HepG2 (cell line): ENCODE results near the gene GGPS1. TPM values are rescaled to one million over a fixed set of nuclear protein-coding genes. Genes with fewer than 3 reads are reported as not detected.

Experiments
- ATAC-seq: fragments of 200-7000 bp; cut with Tn5 transposase; 3 replicates; pipeline ENCODE4 v1.9.1; 2020; ENCODE audit warnings: mild to moderate bottlenecking, moderate library complexity
- BruUV-seq: library from RNA; stranded (reverse); fragments of 400-500 nt; replicated peaks from 2 replicates; lab custom pipeline; 2021; lab: Mats Ljungman, UMichigan
- CTCF ChIA-PET: fragments of 300-600 bp; formaldehyde crosslinking; extraction: SDS; loops from one replicate; lab custom pipeline; 2021; ENCODE audit warnings: low total read pairs, inconsistent platforms, low intra/inter-chr PET ratio; lab: Yijun Ruan, JAX
- POLR2A ChIA-PET: fragments of 350-600 bp; sonication (Branson Sonifier 250); formaldehyde crosslinking; loops from one replicate; lab custom pipeline; 2020; ENCODE audit warnings: antibody characterized with exemption, inconsistent platforms; lab: Yijun Ruan, JAX
- DNase-seq: peaks from one replicate; pipeline ENCODE4 v3.0.0-alpha.2; 2015; ENCODE audit warnings: low spot score
- FAIRE-seq: peaks from 3 replicates; lab custom pipeline; 2011; peaks lifted over from hg19 to GRCh38; lab: Jason Lieb, UNC
- H2AFZ ChIP-seq: one replicate; pipeline ENCODE4 v1.6.1; 2011; ENCODE audit warnings: low read length, inconsistent platforms
- H3K27ac ChIP-seq: fragments of 300-600 bp; 3 replicates; pipeline ENCODE4 v1.8.0; 2011; ENCODE audit warnings: mixed run types, mild to moderate bottlenecking, mixed read lengths, low read length, inconsistent platforms; ENCODE audit not compliant: insufficient read depth; ENCODE audit errors: extremely low read length
- H3K27me3 ChIP-seq, 2 experiments: fragments of 200-600 bp in 1 of 2; 2 replicates in 1 of 2; 3 replicates in 1 of 2; pipeline versions ENCODE4 v1.6.0 to v1.8.0; 2011; ENCODE audit warnings: low read length in 2 of 2, mild to moderate bottlenecking in 2 of 2, moderate library complexity in 2 of 2, inconsistent platforms in 1 of 2; ENCODE audit not compliant: insufficient read depth in 2 of 2, control insufficient read depth in 1 of 2
- H3K36me3 ChIP-seq, 2 experiments: fragments of 200-600 bp in 1 of 2; replicated peaks in 1 of 2; 2 replicates in 1 of 2; 3 replicates in 1 of 2; pipeline versions ENCODE4 v1.5.1 to v1.8.0; 2011; ENCODE audit warnings: low read length in 2 of 2, inconsistent platforms in 1 of 2; ENCODE audit not compliant: insufficient read depth in 2 of 2, control insufficient read depth in 1 of 2
- H3K4me1 ChIP-seq: 2 replicates; pipeline ENCODE4 v1.5.1; 2012; ENCODE audit warnings: low read length, inconsistent platforms; ENCODE audit not compliant: insufficient read depth
- H3K4me2 ChIP-seq: 2 replicates; pipeline ENCODE4 v1.6.0; 2011; ENCODE audit warnings: low read depth, low read length, inconsistent platforms
- H3K4me3 ChIP-seq, 3 experiments: fragments of 200-600 bp in 1 of 3; sonication (generic), shearing (Covaris generic) in 1 of 3; replicated peaks in 1 of 3; 2 replicates each; pipeline ENCODE4 v1.5.1; 2011 to 2016; ENCODE audit warnings: low read length in 3 of 3, inconsistent platforms in 2 of 3, low read depth in 2 of 3, mild to moderate bottlenecking in 2 of 3, control low read depth in 1 of 3, mixed read lengths in 1 of 3; ENCODE audit not compliant: insufficient read depth in 1 of 3
- H3K79me2 ChIP-seq: one replicate; pipeline ENCODE4 v1.6.1; 2011; ENCODE audit warnings: low read length, inconsistent platforms; ENCODE audit not compliant: insufficient read depth
- H3K9ac ChIP-seq: 2 replicates; pipeline ENCODE4 v1.6.0; 2011; ENCODE audit warnings: mild to moderate bottlenecking, low read depth, low read length, inconsistent platforms; ENCODE audit not compliant: insufficient read depth
- H3K9me3 ChIP-seq: 2 replicates; pipeline ENCODE4 v1.5.1; 2012; ENCODE audit warnings: mild to moderate bottlenecking, low read length
- H4K20me1 ChIP-seq: 2 replicates; pipeline ENCODE4 v1.6.0; 2011; ENCODE audit warnings: inconsistent platforms, mild to moderate bottlenecking, low read length, moderate library complexity; ENCODE audit not compliant: insufficient read depth
- ELF1 ChIP-seq: sonication (generic); formaldehyde crosslinking; IDR thresholded peaks from 2 replicates; pipeline ENCODE4 v1.4.0; 2020; ENCODE audit warnings: missing genetic modification reagents
- ERF ChIP-seq: IDR thresholded peaks from 2 replicates; pipeline ENCODE4 v1.6.1; 2018; ENCODE audit warnings: missing biosample characterization, missing genetic modification reagents
- HDAC1 ChIP-seq: sonication (generic); formaldehyde crosslinking; IDR thresholded peaks from 2 replicates; pipeline ENCODE4 v1.5.1; 2020; ENCODE audit warnings: mild to moderate bottlenecking, missing genetic modification reagents
- IKZF4 ChIP-seq: sonication (generic); formaldehyde crosslinking; IDR thresholded peaks from 2 replicates; pipeline ENCODE4 v1.5.1; 2020; ENCODE audit warnings: borderline replicate concordance, mild to moderate bottlenecking, low read depth, missing genetic modification reagents; ENCODE audit errors: not compliant biosample characterization
- JUND ChIP-seq: sonication (generic); formaldehyde crosslinking; IDR thresholded peaks from 2 replicates; pipeline ENCODE4 v1.8.0; 2022; ENCODE audit warnings: mild to moderate bottlenecking, missing genetic modification reagents
- MXI1 ChIP-seq: IDR thresholded peaks from 3 replicates; pipeline ENCODE4 v1.6.1; 2012; ENCODE audit warnings: low read depth, low read length, inconsistent platforms, borderline replicate concordance
- RBM22 ChIP-seq: fragments of 200-400 bp; formaldehyde crosslinking; optimal IDR thresholded peaks from 2 replicates; pipeline ENCODE3; 2017; ENCODE audit warnings: mild to moderate bottlenecking, low read length, moderate library complexity
- ZNF230 ChIP-seq: sonication (generic); formaldehyde crosslinking; IDR thresholded peaks from 2 replicates; pipeline ENCODE4 v1.4.0; 2020; ENCODE audit warnings: mild to moderate bottlenecking, missing genetic modification reagents
- ZNF235 ChIP-seq: sonication (generic); formaldehyde crosslinking; IDR thresholded peaks from 2 replicates; pipeline ENCODE4 v1.8.1; 2023; ENCODE audit warnings: mild to moderate bottlenecking, missing genetic modification reagents, borderline replicate concordance
- ZNF451 ChIP-seq: sonication (generic); formaldehyde crosslinking; IDR thresholded peaks from 2 replicates; pipeline ENCODE4 v1.5.0; 2020; ENCODE audit warnings: mild to moderate bottlenecking, missing genetic modification reagents
- ZNF674 ChIP-seq: sonication (generic); formaldehyde crosslinking; IDR thresholded peaks from 2 replicates; pipeline ENCODE4 v1.5.0; 2020; ENCODE audit warnings: low read depth, mild to moderate bottlenecking, missing genetic modification reagents
- ZNF737 ChIP-seq: sonication (generic); formaldehyde crosslinking; IDR thresholded peaks from 2 replicates; pipeline ENCODE4 v1.5.0; 2020; ENCODE audit warnings: missing genetic modification reagents, mild to moderate bottlenecking, borderline replicate concordance
- WGBS: methylation state at CpG from one replicate; pipeline ENCODE4 v1.1.6; 2017; ENCODE audit warnings: low lambda C conversion rate; 5-methylcytosine and 5-hydroxymethylcytosine counted together
- in situ Hi-C: cut with HindIII; loops from 2 replicates; pipeline ENCODE4 v1.10.0; 2017; ENCODE audit warnings: low pct_unique_long_range_greater_than_20kb; ENCODE audit not compliant: extremely low pct_ligation_motif_present
- intact Hi-C: fragments of 100-400 bp; cut with micrococcal nuclease; formaldehyde crosslinking; loops from one replicate; pipeline ENCODE4 v1.10.0; 2022; ENCODE audit not compliant: unreplicated experiment
- polyA plus RNA-seq, 8 experiments: library from polyadenylated mRNA; depleted of rRNA in 3 of 8; stranded (reverse) in 7 of 8; unstranded in 1 of 8; fragments of >200 nt; fragmentation: Illumina TruSeq in 4 of 8; extraction: Trizol in 4 of 8; gene quantifications; 2 replicates each; pipeline versions ENCODE4 v1.2.1 to v1.2.3, GENCODE V29; 2011 to 2016; ENCODE audit warnings: low read depth in 4 of 8, missing spikeins in 1 of 8, mixed read lengths in 1 of 8; ENCODE audit not compliant: insufficient read depth in 1 of 8
- total RNA-seq, 5 experiments: library from RNA; depleted of rRNA; stranded (reverse); fragments of >200 nt; fragmentation: Illumina TruSeq; extraction: Trizol; gene quantifications; 2 replicates each; pipeline ENCODE4 v1.2.3, GENCODE V29; 2016; ENCODE audit warnings: low read depth in 1 of 5
- TF ChIP-seq, protein P1 (sequence below): IDR thresholded peaks from 2 replicates; pipeline ENCODE4 v1.6.1; 2016; ENCODE audit warnings: mild to moderate bottlenecking, missing biosample characterization, missing genetic modification reagents
- TF ChIP-seq, protein P2 (sequence below): sonication (generic); formaldehyde crosslinking; conservative IDR thresholded peaks from 2 replicates; pipeline ENCODE4 v1.4.0; 2020; ENCODE audit warnings: mild to moderate bottlenecking, missing genetic modification reagents, moderate library complexity
- TF ChIP-seq, protein P3 (sequence below): sonication (generic); formaldehyde crosslinking; IDR thresholded peaks from 2 replicates; pipeline ENCODE4 v1.4.0; 2020; ENCODE audit warnings: missing genetic modification reagents, borderline replicate concordance
- TF ChIP-seq, protein P4 (sequence below): fragments of 450-650 bp; IDR thresholded peaks from 2 replicates; pipeline ENCODE4 v1.6.1; 2017

GGPS1 gene
- total and polyA plus RNA-seq, 2 of the 13 experiments (the other 11 are each of a cell fraction or from before 2014, with no cell fraction given): 28.8 to 42.6 TPM

DNA sequence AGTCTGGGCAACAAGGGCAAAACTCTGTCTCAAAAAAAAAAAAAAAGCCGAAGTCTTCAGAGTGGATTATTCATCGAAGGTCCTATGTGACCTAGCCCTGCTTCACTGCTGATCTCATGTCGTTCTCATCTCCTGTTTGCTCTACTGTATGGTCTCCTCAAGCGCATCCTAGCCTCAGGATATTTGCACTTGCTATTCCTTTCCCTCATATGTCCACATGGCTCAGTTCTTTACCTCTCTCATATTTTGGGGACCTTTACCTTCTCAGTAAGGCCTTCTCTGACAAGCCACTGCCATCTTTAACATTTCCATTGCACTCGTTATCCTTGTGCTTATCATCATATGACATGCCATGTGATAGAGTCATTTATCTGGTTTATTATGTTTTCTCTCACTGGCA, 41.4 kb downstream of the GGPS1 start:
- ATAC-seq (no peak), DNase-seq (no peak), FAIRE-seq (no peak)
- in situ Hi-C loops: no loop called here
- ChIA-PET POLR2A (no interaction called here), CTCF (no interaction called here)
- Histone ChIP-seq H3K9ac (no peak overlapping the region), H3K9me3 (no peaks in the 10 kb centered on the region), H3K4me2 (0 out of 2 replicates have a peak overlapping the region, but pooled peaks have one; percentile 20), H2AFZ (no peak overlapping the region), H4K20me1 (no peaks in the 10 kb centered on the region), H3K27ac (no peak overlapping the region), H3K36me3 (peaks cover 1 to 5% of the 10 kb centered on the region in 2 experiments; a peak in 3 of 5 replicates), H3K4me1 (peaks cover 35% of the 10 kb centered on the region), H3K4me3 (no peak overlapping the region), H3K27me3 (no peaks in the 10 kb centered on the region; a peak in 1 of 5 replicates), H3K79me2 (peaks cover 38% of the 10 kb centered on the region)
- 95% methylated on average over 5 of the region's 5 CpGs for WGBS
- BruUV-seq: TSS peak; percentile 38
- intact Hi-C loops: no loop called here
- TF ChIP-seq ERF (CRISPR knock-in tag) (no peak), HDAC1 (no peak), IKZF4 (CRISPR knock-in tag) (no peak), ZNF737 (no peak), ZNF451 (CRISPR knock-in tag) (no peak), MXI1 (no peak), ZNF230 (no peak), JUND (CRISPR knock-in tag) (no peak), ZNF235 (CRISPR knock-in tag) (no peak), ELF1 (CRISPR knock-in tag) (no peak), ZNF674 (no peak), RBM22 (no peak)
- TF ChIP-seq, protein P1, sequence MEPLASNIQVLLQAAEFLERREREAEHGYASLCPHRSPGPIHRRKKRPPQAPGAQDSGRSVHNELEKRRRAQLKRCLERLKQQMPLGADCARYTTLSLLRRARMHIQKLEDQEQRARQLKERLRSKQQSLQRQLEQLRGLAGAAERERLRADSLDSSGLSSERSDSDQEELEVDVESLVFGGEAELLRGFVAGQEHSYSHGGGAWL (CRISPR knock-in tag): no peak
- TF ChIP-seq, protein P2, sequence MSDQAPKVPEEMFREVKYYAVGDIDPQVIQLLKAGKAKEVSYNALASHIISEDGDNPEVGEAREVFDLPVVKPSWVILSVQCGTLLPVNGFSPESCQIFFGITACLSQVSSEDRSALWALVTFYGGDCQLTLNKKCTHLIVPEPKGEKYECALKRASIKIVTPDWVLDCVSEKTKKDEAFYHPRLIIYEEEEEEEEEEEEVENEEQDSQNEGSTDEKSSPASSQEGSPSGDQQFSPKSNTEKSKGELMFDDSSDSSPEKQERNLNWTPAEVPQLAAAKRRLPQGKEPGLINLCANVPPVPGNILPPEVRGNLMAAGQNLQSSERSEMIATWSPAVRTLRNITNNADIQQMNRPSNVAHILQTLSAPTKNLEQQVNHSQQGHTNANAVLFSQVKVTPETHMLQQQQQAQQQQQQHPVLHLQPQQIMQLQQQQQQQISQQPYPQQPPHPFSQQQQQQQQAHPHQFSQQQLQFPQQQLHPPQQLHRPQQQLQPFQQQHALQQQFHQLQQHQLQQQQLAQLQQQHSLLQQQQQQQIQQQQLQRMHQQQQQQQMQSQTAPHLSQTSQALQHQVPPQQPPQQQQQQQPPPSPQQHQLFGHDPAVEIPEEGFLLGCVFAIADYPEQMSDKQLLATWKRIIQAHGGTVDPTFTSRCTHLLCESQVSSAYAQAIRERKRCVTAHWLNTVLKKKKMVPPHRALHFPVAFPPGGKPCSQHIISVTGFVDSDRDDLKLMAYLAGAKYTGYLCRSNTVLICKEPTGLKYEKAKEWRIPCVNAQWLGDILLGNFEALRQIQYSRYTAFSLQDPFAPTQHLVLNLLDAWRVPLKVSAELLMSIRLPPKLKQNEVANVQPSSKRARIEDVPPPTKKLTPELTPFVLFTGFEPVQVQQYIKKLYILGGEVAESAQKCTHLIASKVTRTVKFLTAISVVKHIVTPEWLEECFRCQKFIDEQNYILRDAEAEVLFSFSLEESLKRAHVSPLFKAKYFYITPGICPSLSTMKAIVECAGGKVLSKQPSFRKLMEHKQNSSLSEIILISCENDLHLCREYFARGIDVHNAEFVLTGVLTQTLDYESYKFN (CRISPR knock-in tag): no peak
- TF ChIP-seq, protein P3, sequence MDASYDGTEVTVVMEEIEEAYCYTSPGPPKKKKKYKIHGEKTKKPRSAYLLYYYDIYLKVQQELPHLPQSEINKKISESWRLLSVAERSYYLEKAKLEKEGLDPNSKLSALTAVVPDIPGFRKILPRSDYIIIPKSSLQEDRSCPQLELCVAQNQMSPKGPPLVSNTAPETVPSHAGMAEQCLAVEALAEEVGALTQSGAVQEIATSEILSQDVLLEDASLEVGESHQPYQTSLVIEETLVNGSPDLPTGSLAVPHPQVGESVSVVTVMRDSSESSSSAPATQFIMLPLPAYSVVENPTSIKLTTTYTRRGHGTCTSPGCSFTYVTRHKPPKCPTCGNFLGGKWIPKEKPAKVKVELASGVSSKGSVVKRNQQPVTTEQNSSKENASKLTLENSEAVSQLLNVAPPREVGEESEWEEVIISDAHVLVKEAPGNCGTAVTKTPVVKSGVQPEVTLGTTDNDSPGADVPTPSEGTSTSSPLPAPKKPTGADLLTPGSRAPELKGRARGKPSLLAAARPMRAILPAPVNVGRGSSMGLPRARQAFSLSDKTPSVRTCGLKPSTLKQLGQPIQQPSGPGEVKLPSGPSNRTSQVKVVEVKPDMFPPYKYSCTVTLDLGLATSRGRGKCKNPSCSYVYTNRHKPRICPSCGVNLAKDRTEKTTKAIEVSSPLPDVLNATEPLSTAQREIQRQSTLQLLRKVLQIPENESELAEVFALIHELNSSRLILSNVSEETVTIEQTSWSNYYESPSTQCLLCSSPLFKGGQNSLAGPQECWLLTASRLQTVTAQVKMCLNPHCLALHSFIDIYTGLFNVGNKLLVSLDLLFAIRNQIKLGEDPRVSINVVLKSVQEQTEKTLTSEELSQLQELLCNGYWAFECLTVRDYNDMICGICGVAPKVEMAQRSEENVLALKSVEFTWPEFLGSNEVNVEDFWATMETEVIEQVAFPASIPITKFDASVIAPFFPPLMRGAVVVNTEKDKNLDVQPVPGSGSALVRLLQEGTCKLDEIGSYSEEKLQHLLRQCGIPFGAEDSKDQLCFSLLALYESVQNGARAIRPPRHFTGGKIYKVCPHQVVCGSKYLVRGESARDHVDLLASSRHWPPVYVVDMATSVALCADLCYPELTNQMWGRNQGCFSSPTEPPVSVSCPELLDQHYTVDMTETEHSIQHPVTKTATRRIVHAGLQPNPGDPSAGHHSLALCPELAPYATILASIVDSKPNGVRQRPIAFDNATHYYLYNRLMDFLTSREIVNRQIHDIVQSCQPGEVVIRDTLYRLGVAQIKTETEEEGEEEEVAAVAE (CRISPR knock-in tag): no peak
- TF ChIP-seq, protein P4, sequence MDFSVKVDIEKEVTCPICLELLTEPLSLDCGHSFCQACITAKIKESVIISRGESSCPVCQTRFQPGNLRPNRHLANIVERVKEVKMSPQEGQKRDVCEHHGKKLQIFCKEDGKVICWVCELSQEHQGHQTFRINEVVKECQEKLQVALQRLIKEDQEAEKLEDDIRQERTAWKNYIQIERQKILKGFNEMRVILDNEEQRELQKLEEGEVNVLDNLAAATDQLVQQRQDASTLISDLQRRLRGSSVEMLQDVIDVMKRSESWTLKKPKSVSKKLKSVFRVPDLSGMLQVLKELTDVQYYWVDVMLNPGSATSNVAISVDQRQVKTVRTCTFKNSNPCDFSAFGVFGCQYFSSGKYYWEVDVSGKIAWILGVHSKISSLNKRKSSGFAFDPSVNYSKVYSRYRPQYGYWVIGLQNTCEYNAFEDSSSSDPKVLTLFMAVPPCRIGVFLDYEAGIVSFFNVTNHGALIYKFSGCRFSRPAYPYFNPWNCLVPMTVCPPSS: no peak
